Measurements from ENCODE around the gene IPO7.

Gene IPO7

GRCh38 chr11:9495803-9496514 lies 111.5 kb downstream of the IPO7 start:
- DNase-seq, result no peak
